ENCODE measurements around the gene LINC00305. TPM values are rescaled to one million over a fixed set of nuclear protein-coding genes. Genes with fewer than 3 reads are reported as not detected.

Gene LINC00305
- total RNA-seq, 1 experiment from 2014 or later: not detected

DNA sequence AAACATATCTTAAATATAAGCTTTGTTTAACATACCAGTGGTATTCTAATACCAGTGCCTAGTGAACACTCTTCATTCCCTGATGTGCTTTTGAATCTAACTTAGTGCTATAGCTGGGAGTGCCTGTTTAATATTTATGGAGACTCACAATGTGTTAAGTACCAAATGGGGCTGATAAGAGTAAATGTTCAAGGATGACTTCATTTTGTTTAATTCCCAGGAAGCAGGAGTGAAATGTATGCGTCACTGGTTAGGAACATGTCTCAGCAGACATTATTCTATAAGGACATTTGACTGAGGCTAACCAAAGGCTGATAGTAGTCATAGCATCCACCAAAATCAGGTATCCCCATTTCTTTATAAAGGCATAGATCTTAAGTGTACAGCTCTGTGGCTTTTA is 31.7 kb upstream of the LINC00305 start:
- Mint-ChIP-seq H3K4me1 (ENCODE audit: insufficient read depth, unreplicated experiment) (no peaks in the 10 kb centered on the region), H3K36me3 (ENCODE audit: insufficient read depth, unreplicated experiment) (no peaks in the 10 kb centered on the region), H3K27me3 (ENCODE audit: insufficient read depth, unreplicated experiment) (peaks cover 54% of the 10 kb centered on the region), H3K9me3 (ENCODE audit: unreplicated experiment) (no peaks in the 10 kb centered on the region), H3K27ac (ENCODE audit: low read depth, unreplicated experiment) (no peak overlapping the region), H3K4me3 (ENCODE audit: unreplicated experiment) (no peak overlapping the region)
- intact Hi-C loops (cut with micrococcal nuclease): no loop called here
- POLR2A ChIA-PET: no interaction called here
- no peak for TF ChIP-seq CTCF (IDR thresholded peaks at IDR 0.05; ENCODE audit: unreplicated experiment)
- CTCF ChIA-PET: interaction anchor here (0.6 to 1.2 kb wide), 3 partner anchors 61 to 1449 kb away, joined by 3 read pairs; no protein-coding TSS in a partner anchor
- no peak for DNase-seq (ENCODE audit: unreplicated experiment)
- no TSS peak for BruUV-seq (replicated peaks)

- ChIA-PET POLR2A (no interaction called here), CTCF (interaction anchor here (0.6 to 1.2 kb wide), 3 partner anchors 60 to 1450 kb away, joined by 3 read pairs; no protein-coding TSS in a partner anchor)
- intact Hi-C loops (cut with micrococcal nuclease): no loop called here
- no peak for DNase-seq (ENCODE audit: unreplicated experiment)
- Mint-ChIP-seq H3K27ac (ENCODE audit: low read depth, unreplicated experiment) (no peak overlapping the region), H3K4me3 (ENCODE audit: unreplicated experiment) (no peak overlapping the region), H3K9me3 (ENCODE audit: unreplicated experiment) (no peaks in the 10 kb centered on the region), H3K36me3 (ENCODE audit: insufficient read depth, unreplicated experiment) (no peaks in the 10 kb centered on the region), H3K4me1 (ENCODE audit: insufficient read depth, unreplicated experiment) (no peaks in the 10 kb centered on the region), H3K27me3 (ENCODE audit: insufficient read depth, unreplicated experiment) (peaks cover 56% of the 10 kb centered on the region)
- no TSS peak for BruUV-seq (replicated peaks)
- TF ChIP-seq CTCF (IDR thresholded peaks at IDR 0.05; ENCODE audit: unreplicated experiment): no peak
These were observed 31.3 kb upstream of the LINC00305 start for GRCh38 chr18:64180171-64180570.

- intact Hi-C loops (cut with micrococcal nuclease): no loop called here
- BruUV-seq (replicated peaks): no TSS peak
- Mint-ChIP-seq H3K9me3 (ENCODE audit: unreplicated experiment) (no peaks in the 10 kb centered on the region), H3K27me3 (ENCODE audit: insufficient read depth, unreplicated experiment) (peaks cover 61% of the 10 kb centered on the region), H3K4me1 (ENCODE audit: insufficient read depth, unreplicated experiment) (no peaks in the 10 kb centered on the region), H3K27ac (ENCODE audit: low read depth, unreplicated experiment) (no peak overlapping the region), H3K4me3 (ENCODE audit: unreplicated experiment) (no peak overlapping the region), H3K36me3 (ENCODE audit: insufficient read depth, unreplicated experiment) (no peaks in the 10 kb centered on the region)
- DNase-seq (ENCODE audit: unreplicated experiment): no peak
- no peak for TF ChIP-seq CTCF (IDR thresholded peaks at IDR 0.05; ENCODE audit: unreplicated experiment)
- CTCF ChIA-PET: interaction anchor here (0.6 to 1.2 kb wide), 2 partner anchors 60 to 185 kb away, joined by 3 read pairs; no protein-coding TSS in a partner anchor
- POLR2A ChIA-PET: interaction anchor here (0.8 kb wide), 1 partner anchor 20 kb away, joined by 3 read pairs; no protein-coding TSS in a partner anchor
These were observed 30.7 kb upstream of the LINC00305 start for GRCh38 chr18:64179556-64180080.

- TF ChIP-seq CTCF (IDR thresholded peaks at IDR 0.05; ENCODE audit: unreplicated experiment): no peak
- Mint-ChIP-seq H3K9me3 (ENCODE audit: unreplicated experiment) (no peaks in the 10 kb centered on the region), H3K4me1 (ENCODE audit: insufficient read depth, unreplicated experiment) (no peaks in the 10 kb centered on the region), H3K27ac (ENCODE audit: low read depth, unreplicated experiment) (no peak overlapping the region), H3K4me3 (ENCODE audit: unreplicated experiment) (no peak overlapping the region), H3K27me3 (ENCODE audit: insufficient read depth, unreplicated experiment) (peaks cover 59% of the 10 kb centered on the region), H3K36me3 (ENCODE audit: insufficient read depth, unreplicated experiment) (no peaks in the 10 kb centered on the region)
- BruUV-seq (replicated peaks): no TSS peak
- no peak for DNase-seq (ENCODE audit: unreplicated experiment)
- CTCF ChIA-PET: no interaction called here
- intact Hi-C loops (cut with micrococcal nuclease): no loop called here
- POLR2A ChIA-PET: interaction anchor here (0.8 kb wide), 1 partner anchor 20 kb away, joined by 3 read pairs; no protein-coding TSS in a partner anchor
These were observed 30.0 kb upstream of the LINC00305 start for GRCh38 chr18:64178860-64179259.

Data from MCF 10A (cell line).